ENCODE data around the gene POU2F1. TPM values are rescaled to one million over a fixed set of nuclear protein-coding genes. Genes with fewer than 3 reads are reported as not detected.

Gene POU2F1
- polyA plus RNA-seq, 1 donor from 2014 or later, result 10.9 TPM

- Histone ChIP-seq H3K9me3 (ENCODE audit: low read length) (no peaks in the 10 kb centered on the region), H3K27ac (ENCODE audit: low read length) (no peak overlapping the region), H4K20me1 (ENCODE audit: insufficient read depth) (no peaks in the 10 kb centered on the region), H3K36me3 (ENCODE audit: insufficient read depth, low read length) (no peaks in the 10 kb centered on the region), H3K9ac (ENCODE audit: low read length) (no peak overlapping the region), H3K4me2 (ENCODE audit: low read length) (no peak overlapping the region), H3K79me2 (replicated peaks; ENCODE audit: insufficient read depth, low read length) (peaks cover 4% of the 10 kb centered on the region), H3K27me3 (ENCODE audit: insufficient read depth, low read depth, low read length) (no peaks in the 10 kb centered on the region), H2AFZ (ENCODE audit: low read depth, low read length) (no peak overlapping the region), H3F3A (ENCODE audit: insufficient read depth, low read length, poor library complexity, severe bottlenecking) (no peaks in the 10 kb centered on the region), H3K4me3 (ENCODE audit: low read length) (no peak overlapping the region), H3K9me2 (ENCODE audit: insufficient read depth, low read length) (no peaks in the 10 kb centered on the region)
- TF ChIP-seq POLR2AphosphoS5 (IDR thresholded peaks at IDR 0.05) (no peak), RAD21 (conservative IDR thresholded peaks at IDR 0.05) (no peak), TAF1 (IDR thresholded peaks at IDR 0.05; ENCODE audit: low read depth) (no peak), REST (IDR thresholded peaks at IDR 0.05; ENCODE audit: borderline replicate concordance) (no peak), MXI1 (conservative IDR thresholded peaks at IDR 0.05; ENCODE audit: poor library complexity, severe bottlenecking) (no peak), CTCF (IDR thresholded peaks at IDR 0.05; ENCODE audit: poor library complexity, severe bottlenecking) (no peak), EP300 (conservative IDR thresholded peaks at IDR 0.05; ENCODE audit: poor library complexity, severe bottlenecking) (no peak), SMC3 (conservative IDR thresholded peaks at IDR 0.05; ENCODE audit: poor library complexity) (no peak), EZH2 (IDR thresholded peaks at IDR 0.05; ENCODE audit: borderline replicate concordance, insufficient read depth, low read length, poor library complexity, severe bottlenecking) (no peak)
These were observed 112.4 kb downstream of the POU2F1 start for GRCh38 chr1:167333124-167333523.

- no peak overlapping the region for H3K4me2 ChIP-seq (ENCODE audit: low read length)
- no peak overlapping the region for H3K9ac ChIP-seq (ENCODE audit: low read length)
- peaks cover 4% of the 10 kb centered on the region for H3K79me2 ChIP-seq (replicated peaks; ENCODE audit: insufficient read depth, low read length)
- H3K27ac ChIP-seq (ENCODE audit: low read length), result no peak overlapping the region
- no peaks in the 10 kb centered on the region for H3K36me3 ChIP-seq (ENCODE audit: insufficient read depth, low read length)
- no peak overlapping the region for H3K4me3 ChIP-seq (ENCODE audit: low read length)
- H3F3A ChIP-seq (ENCODE audit: insufficient read depth, low read length, poor library complexity, severe bottlenecking), result no peaks in the 10 kb centered on the region
- no peaks in the 10 kb centered on the region for H3K27me3 ChIP-seq (ENCODE audit: insufficient read depth, low read depth, low read length)
- no peaks in the 10 kb centered on the region for H3K9me2 ChIP-seq (ENCODE audit: insufficient read depth, low read length)
- H3K9me3 ChIP-seq (ENCODE audit: low read length), result no peaks in the 10 kb centered on the region
- H4K20me1 ChIP-seq (ENCODE audit: insufficient read depth), result no peaks in the 10 kb centered on the region
- no peak overlapping the region for H2AFZ ChIP-seq (ENCODE audit: low read depth, low read length)
- no peak for TF ChIP-seq RAD21 (conservative IDR thresholded peaks at IDR 0.05)
- TF ChIP-seq EZH2 (IDR thresholded peaks at IDR 0.05; ENCODE audit: borderline replicate concordance, insufficient read depth, low read length, poor library complexity, severe bottlenecking), result no peak
- TF ChIP-seq EP300 (conservative IDR thresholded peaks at IDR 0.05; ENCODE audit: poor library complexity, severe bottlenecking), result no peak
- no peak for TF ChIP-seq SMC3 (conservative IDR thresholded peaks at IDR 0.05; ENCODE audit: poor library complexity)
- no peak for TF ChIP-seq CTCF (IDR thresholded peaks at IDR 0.05; ENCODE audit: poor library complexity, severe bottlenecking)
- no peak for TF ChIP-seq MXI1 (conservative IDR thresholded peaks at IDR 0.05; ENCODE audit: poor library complexity, severe bottlenecking)
These were observed 113.0 kb downstream of the POU2F1 start for GRCh38 chr1:167333703-167334102.
